ENCODE results near the gene SERTAD2.

Gene SERTAD2

GRCh38 chr2:64613276-64613675 lies 40.4 kb downstream of the SERTAD2 start:
- TF ChIP-seq CTCF (IDR thresholded peaks at IDR 0.05), result no peak

- no peak for TF ChIP-seq CTCF (IDR thresholded peaks at IDR 0.05)
Measured at GRCh38 chr2:64612575-64613195, 41.0 kb downstream of the SERTAD2 start.

GRCh38 chr2:64610316-64610855 lies 43.3 kb downstream of the SERTAD2 start:
- no peak for TF ChIP-seq CTCF (IDR thresholded peaks at IDR 0.05)

GRCh38 chr2:64609942-64610281 lies 43.8 kb downstream of the SERTAD2 start:
- TF ChIP-seq CTCF (IDR thresholded peaks at IDR 0.05), result no peak

- no peak for TF ChIP-seq CTCF (IDR thresholded peaks at IDR 0.05)
Measured at GRCh38 chr2:64609227-64609941, 44.3 kb downstream of the SERTAD2 start.

- no peak for TF ChIP-seq CTCF (IDR thresholded peaks at IDR 0.05)
Measured at GRCh38 chr2:64608867-64609226, 44.9 kb downstream of the SERTAD2 start.

GRCh38 chr2:64607381-64608304 lies 46.1 kb downstream of the SERTAD2 start:
- no peak for TF ChIP-seq CTCF (IDR thresholded peaks at IDR 0.05)

Data from LNCAP (cell line).